Body of pancreas (tissue), 4 donors: ENCODE measurements around the gene SYT10. TPM values are rescaled to one million over a fixed set of nuclear protein-coding genes. Genes with fewer than 3 reads are reported as not detected.
A peak's percentile ranks its signal among the peaks of the same experiment; 100 is the strongest.

ENCODE experiments used
- ATAC-seq: fragments of 150-250 bp; one replicate; pipeline ENCODE4 v1.9.1; 2016
- DNase-seq, 4 donors: peaks; one replicate each; pipeline ENCODE4 v3.0.0-alpha.2; 2019
- H3K27ac ChIP-seq, 4 donors: fragments of 200-600 bp; sonication (generic); 1 replicate in 3 of 4; 2 replicates in 1 of 4; pipeline versions ENCODE4 v1.5.1 to v1.6.1; 2016 to 2019; ENCODE audit warnings: mild to moderate bottlenecking in 1 of 4, mixed read lengths in 1 of 4, moderate library complexity in 1 of 4
- H3K27me3 ChIP-seq, 2 donors: fragments of 200-600 bp; sonication (generic); one replicate each; pipeline ENCODE4 v1.6.0; 2016; ENCODE audit warnings: mild to moderate bottlenecking in 1 of 2
- H3K36me3 ChIP-seq, 2 donors: fragments of 200-600 bp; sonication (generic); replicated peaks in 1 of 2; 2 replicates each; pipeline ENCODE4 v1.5.1; 2016; ENCODE audit warnings: low read depth in 2 of 2; ENCODE audit not compliant: insufficient read depth in 1 of 2
- H3K4me1 ChIP-seq: fragments of 200-600 bp; sonication (generic); one replicate; pipeline ENCODE4 v1.6.0; 2016
- H3K4me3 ChIP-seq, 2 donors: fragments of 200-600 bp; sonication (generic); 1 replicate in 1 of 2; 2 replicates in 1 of 2; pipeline ENCODE4 v1.5.1; 2016 to 2019
- H3K9me3 ChIP-seq, 3 donors: fragments of 200-600 bp; sonication (generic); 1 replicate in 2 of 3; 2 replicates in 1 of 3; pipeline ENCODE4 v1.5.1; 2016
- CTCF ChIP-seq, 7 experiments: fragments of 450-650 bp in 4 of 7; fragments of 200-600 bp in 3 of 7; sonication (generic) in 3 of 7; IDR thresholded peaks; one replicate each; pipeline ENCODE4 v1.5.1; 2016 to 2019; ENCODE audit warnings: antibody characterized with exemption in 7 of 7
- POLR2A ChIP-seq, 3 donors: fragments of 450-650 bp; IDR thresholded peaks; one replicate each; pipeline ENCODE4 v1.6.1; 2016; ENCODE audit warnings: antibody characterized with exemption in 3 of 3, mild to moderate bottlenecking in 2 of 3
- WGBS, 2 donors: methylation state at CpG; one replicate each; pipeline ENCODE4 v1.1.5; 2017; 5-methylcytosine and 5-hydroxymethylcytosine counted together
- intact Hi-C: fragments of 100-400 bp; cut with DNase I; formaldehyde crosslinking; loops from one replicate; pipeline ENCODE4 v1.15.1; 2023
- total RNA-seq, 2 donors: library from RNA; depleted of rRNA; stranded (reverse); fragments of >200 nt; gene quantifications; one replicate each; pipeline ENCODE4 v1.1.0, GENCODE V29; 2016

The SYT10 gene
- total RNA-seq, 2 donors from 2014 or later: not detected

GRCh38 chr12:33438851-33439586 is 600 bp downstream of the SYT10 start:
- Histone ChIP-seq H3K27me3 (no peaks in the 10 kb centered on the region), H3K4me3 (peak overlapping the region in 1 of 2 donors; percentile 34), H3K9me3 (no peaks in the 10 kb centered on the region), H3K36me3 (no peaks in the 10 kb centered on the region), H3K4me1 (peaks cover 12% of the 10 kb centered on the region), H3K27ac (no peak overlapping the region)
- peak; percentile 18 for ATAC-seq
- 1 to 2% methylated on average over 30 to 68 of the region's 68 CpGs for WGBS, 2 donors
- no peak for DNase-seq
- no peak for TF ChIP-seq POLR2A (IDR thresholded peaks at IDR 0.05)
- TF ChIP-seq CTCF (IDR thresholded peaks at IDR 0.05): no peak
- intact Hi-C loops: no loop called here

- Histone ChIP-seq H3K4me3 (no peak overlapping the region), H3K4me1 (peaks cover 12% of the 10 kb centered on the region), H3K36me3 (no peaks in the 10 kb centered on the region), H3K9me3 (no peaks in the 10 kb centered on the region), H3K27ac (no peak overlapping the region), H3K27me3 (no peaks in the 10 kb centered on the region)
- TF ChIP-seq CTCF (IDR thresholded peaks at IDR 0.05) (no peak), POLR2A (IDR thresholded peaks at IDR 0.05) (no peak)
- no peak for ATAC-seq
- intact Hi-C loops: no loop called here
- no peak for DNase-seq
- 8 to 11% methylated on average over 28 of the region's 28 CpGs for WGBS, 2 donors
Measured at GRCh38 chr12:33438025-33438772, 1.4 kb downstream of the SYT10 start.

- peaks cover 12% of the 10 kb centered on the region for H3K4me1 ChIP-seq
- no peaks in the 10 kb centered on the region for H3K9me3 ChIP-seq
- H3K4me3 ChIP-seq: no peak overlapping the region
- WGBS, 2 donors: 28 to 32% methylated on average over 7 of the region's 7 CpGs
- H3K27ac ChIP-seq: no peak overlapping the region
- no peaks in the 10 kb centered on the region for H3K27me3 ChIP-seq
- ATAC-seq: no peak
- no peak for DNase-seq
- intact Hi-C loops: no loop called here
- no peak for TF ChIP-seq POLR2A (IDR thresholded peaks at IDR 0.05)
- TF ChIP-seq CTCF (IDR thresholded peaks at IDR 0.05): no peak
- H3K36me3 ChIP-seq: no peaks in the 10 kb centered on the region
Measured at GRCh38 chr12:33437598-33437997, 2.0 kb downstream of the SYT10 start.

GRCh38 chr12:33432992-33433391 is 6.6 kb downstream of the SYT10 start:
- Histone ChIP-seq H3K36me3 (no peaks in the 10 kb centered on the region), H3K4me3 (no peak overlapping the region), H3K27me3 (no peaks in the 10 kb centered on the region), H3K9me3 (no peaks in the 10 kb centered on the region), H3K4me1 (no peaks in the 10 kb centered on the region), H3K27ac (no peak overlapping the region)
- ATAC-seq (no peak), DNase-seq (no peak)
- intact Hi-C loops: no loop called here
- no peak for TF ChIP-seq CTCF (IDR thresholded peaks at IDR 0.05)
- TF ChIP-seq POLR2A (IDR thresholded peaks at IDR 0.05): no peak
